MCF 10A (cell line): ENCODE measurements around the gene USHBP1. TPM values are rescaled to one million over a fixed set of nuclear protein-coding genes. Genes with fewer than 3 reads are reported as not detected.

Source experiments
- BruUV-seq: library from RNA; stranded (reverse); fragments of 400-500 nt; replicated peaks from 2 replicates; lab custom pipeline; 2021; lab: Mats Ljungman, UMichigan
- CTCF ChIA-PET: fragments of 300-600 bp; sonication (Branson Sonifier 250); formaldehyde crosslinking; extraction: SDS; loops from one replicate; lab custom pipeline; 2021; ENCODE audit warnings: antibody characterized with exemption, inconsistent platforms; lab: Yijun Ruan, JAX
- POLR2A ChIA-PET: fragments of 300-600, 350-650 bp; sonication (Branson Sonifier 250); formaldehyde crosslinking; extraction: SDS; loops from one replicate; lab custom pipeline; 2020; ENCODE audit warnings: antibody characterized with exemption, inconsistent platforms; lab: Yijun Ruan, JAX
- DNase-seq: peaks from one replicate; pipeline ENCODE4 v3.0.0-alpha.2; 2018; ENCODE audit not compliant: unreplicated experiment
- H3K27ac Mint-ChIP-seq: one replicate; pipeline ENCODE4 v1.8.0; 2022; ENCODE audit warnings: mild to moderate bottlenecking, low read depth, mixed read lengths; ENCODE audit not compliant: unreplicated experiment
- H3K27me3 Mint-ChIP-seq: one replicate; pipeline ENCODE4 v1.8.0; 2022; ENCODE audit warnings: mixed read lengths; ENCODE audit not compliant: insufficient read depth, unreplicated experiment
- H3K36me3 Mint-ChIP-seq: one replicate; pipeline ENCODE4 v1.8.0; 2022; ENCODE audit warnings: mild to moderate bottlenecking, moderate library complexity, mixed read lengths; ENCODE audit not compliant: insufficient read depth, unreplicated experiment
- H3K4me1 Mint-ChIP-seq: one replicate; pipeline ENCODE4 v1.8.0; 2022; ENCODE audit warnings: mixed read lengths; ENCODE audit not compliant: insufficient read depth, unreplicated experiment
- H3K4me3 Mint-ChIP-seq: one replicate; pipeline ENCODE4 v1.8.0; 2022; ENCODE audit warnings: mild to moderate bottlenecking, moderate library complexity, mixed read lengths; ENCODE audit not compliant: unreplicated experiment
- H3K9me3 Mint-ChIP-seq: one replicate; pipeline ENCODE4 v1.8.0; 2022; ENCODE audit warnings: mixed read lengths; ENCODE audit not compliant: unreplicated experiment
- intact Hi-C: fragments of 100-400 bp; cut with micrococcal nuclease; formaldehyde crosslinking; loops from 2 replicates; pipeline ENCODE4 v1.14.1; 2022
- total RNA-seq: library from RNA; stranded (reverse); gene quantifications from 2 replicates; pipeline ENCODE4 v1.2.3, GENCODE V29; 2022
- TF ChIP-seq, protein P1 (sequence below): fragments of 200-600 bp; IDR thresholded peaks from one replicate; pipeline ENCODE4 v1.8.0; 2022; ENCODE audit warnings: antibody characterized with exemption, mild to moderate bottlenecking; ENCODE audit not compliant: unreplicated experiment

The USHBP1 gene
- total RNA-seq, 1 experiment from 2014 or later, result not detected

DNA sequence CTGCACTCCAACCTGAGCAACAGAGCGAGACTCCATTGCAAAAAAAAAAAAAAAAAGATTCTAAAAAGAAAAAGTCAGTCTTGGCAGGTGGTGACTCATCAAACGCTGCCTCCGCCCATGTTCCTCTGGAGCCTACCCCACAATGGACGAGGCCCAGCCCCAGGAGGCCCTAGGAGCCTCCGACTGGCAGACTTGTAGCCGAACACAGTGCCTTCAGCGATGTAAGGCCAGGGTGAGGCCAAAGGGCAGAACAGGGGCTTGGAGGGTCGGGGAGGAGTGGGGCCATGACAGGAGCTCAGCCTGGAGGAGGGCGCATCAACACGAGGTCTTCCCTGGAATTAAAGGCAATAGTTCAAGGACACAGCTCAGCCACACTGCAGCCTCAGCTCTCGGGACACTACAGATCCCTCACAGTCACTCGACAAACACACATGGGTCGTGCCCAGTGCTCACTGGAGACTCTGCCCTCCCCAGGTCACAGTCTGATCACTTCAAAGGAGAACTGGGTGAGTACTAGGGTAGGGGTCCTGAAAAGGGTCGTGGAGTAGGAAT lies 44.3 kb downstream of the USHBP1 start:
- Mint-ChIP-seq H3K9me3 (no peaks in the 10 kb centered on the region), H3K4me3 (peak overlapping the region; percentile 12), H3K27ac (no peak overlapping the region), H3K4me1 (no peaks in the 10 kb centered on the region), H3K27me3 (no peaks in the 10 kb centered on the region), H3K36me3 (peaks cover 39% of the 10 kb centered on the region)
- no TSS peak for BruUV-seq
- DNase-seq, result peak; percentile 88
- ChIA-PET POLR2A (interaction anchor here (0.6 to 2.9 kb wide), 6 partner anchors 10 to 87 kb away, joined by 3 to 9 read pairs (median 3); partner anchors contain the start of gene BABAM1), CTCF (interaction anchor here (0.5 to 0.7 kb wide), 2 partner anchors 40 to 334 kb away, joined by 3 to 4 read pairs; no protein-coding TSS in a partner anchor)
- TF ChIP-seq, protein P1, sequence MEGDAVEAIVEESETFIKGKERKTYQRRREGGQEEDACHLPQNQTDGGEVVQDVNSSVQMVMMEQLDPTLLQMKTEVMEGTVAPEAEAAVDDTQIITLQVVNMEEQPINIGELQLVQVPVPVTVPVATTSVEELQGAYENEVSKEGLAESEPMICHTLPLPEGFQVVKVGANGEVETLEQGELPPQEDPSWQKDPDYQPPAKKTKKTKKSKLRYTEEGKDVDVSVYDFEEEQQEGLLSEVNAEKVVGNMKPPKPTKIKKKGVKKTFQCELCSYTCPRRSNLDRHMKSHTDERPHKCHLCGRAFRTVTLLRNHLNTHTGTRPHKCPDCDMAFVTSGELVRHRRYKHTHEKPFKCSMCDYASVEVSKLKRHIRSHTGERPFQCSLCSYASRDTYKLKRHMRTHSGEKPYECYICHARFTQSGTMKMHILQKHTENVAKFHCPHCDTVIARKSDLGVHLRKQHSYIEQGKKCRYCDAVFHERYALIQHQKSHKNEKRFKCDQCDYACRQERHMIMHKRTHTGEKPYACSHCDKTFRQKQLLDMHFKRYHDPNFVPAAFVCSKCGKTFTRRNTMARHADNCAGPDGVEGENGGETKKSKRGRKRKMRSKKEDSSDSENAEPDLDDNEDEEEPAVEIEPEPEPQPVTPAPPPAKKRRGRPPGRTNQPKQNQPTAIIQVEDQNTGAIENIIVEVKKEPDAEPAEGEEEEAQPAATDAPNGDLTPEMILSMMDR, result no peak
- intact Hi-C loops, result loop anchor here (10.0 kb wide), 1 partner anchor 145 kb away; the partner anchor contains the start of genes HAUS8 and MYO9B

DNA sequence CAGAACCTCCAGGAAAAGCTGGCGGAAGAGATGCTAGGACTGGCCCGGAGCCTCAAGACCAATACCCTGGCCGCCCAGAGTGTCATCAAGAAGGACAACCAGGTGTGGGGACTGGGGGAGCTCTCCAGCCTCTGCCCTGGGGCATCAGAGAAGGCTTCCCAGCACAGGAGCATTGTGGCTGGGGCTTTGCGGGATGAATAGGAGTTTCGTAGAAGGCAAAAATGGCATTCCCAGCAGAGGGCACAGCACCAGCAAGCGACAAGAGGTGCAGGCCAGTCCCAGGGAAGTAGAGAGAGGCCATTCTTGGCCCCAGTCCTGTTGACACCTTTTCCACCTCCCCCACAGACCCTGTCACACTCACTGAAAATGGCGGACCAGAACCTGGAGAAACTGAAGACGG lies 45.3 kb downstream of the USHBP1 start:
- CTCF ChIA-PET, result no interaction called here
- H3K9me3 Mint-ChIP-seq, result no peaks in the 10 kb centered on the region
- peaks cover 39% of the 10 kb centered on the region for H3K36me3 Mint-ChIP-seq
- intact Hi-C loops, result no loop called here
- TF ChIP-seq, protein P1, result no peak
- H3K4me1 Mint-ChIP-seq, result no peaks in the 10 kb centered on the region
- BruUV-seq, result no TSS peak
- H3K27me3 Mint-ChIP-seq, result no peaks in the 10 kb centered on the region
- no peak for DNase-seq
- POLR2A ChIA-PET, result interaction anchor here (0.9 to 2.9 kb wide), 2 partner anchors 24 to 48 kb away, joined by 3 to 9 read pairs; partner anchors contain the start of gene BABAM1
- H3K4me3 Mint-ChIP-seq, result no peak overlapping the region
- peak overlapping the region; percentile 12 for H3K27ac Mint-ChIP-seq

DNA sequence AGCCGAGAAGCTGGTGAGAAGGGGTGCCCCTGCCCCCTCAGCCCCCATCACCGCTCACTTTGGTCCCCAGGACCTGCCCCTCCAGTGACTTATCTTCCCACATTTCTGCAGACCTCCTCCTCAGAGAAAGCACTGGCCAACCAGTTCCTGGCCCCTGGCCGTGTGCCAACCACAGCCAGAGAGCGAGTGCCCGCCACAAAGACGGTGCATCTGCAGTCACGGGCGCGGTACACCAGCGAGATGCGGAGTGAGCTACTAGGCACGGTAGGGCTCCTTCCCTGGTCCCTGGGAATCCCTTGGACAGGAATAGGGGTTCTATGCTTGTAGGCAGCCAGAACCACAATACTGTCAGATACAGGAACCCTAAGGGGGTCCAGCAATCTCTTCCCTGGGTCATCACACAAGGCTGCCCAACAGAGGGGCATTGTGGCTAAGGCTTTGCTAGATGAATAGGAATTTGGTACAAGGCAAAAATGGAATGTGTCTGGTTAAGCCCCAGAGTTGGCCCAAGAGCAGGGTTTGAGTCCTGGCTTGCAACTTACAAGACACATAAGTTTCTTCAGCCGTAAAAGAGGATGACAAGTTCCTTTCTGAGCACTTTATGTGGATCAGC lies 48.4 kb downstream of the USHBP1 start:
- Mint-ChIP-seq H3K9me3 (no peaks in the 10 kb centered on the region), H3K36me3 (peaks cover 52% of the 10 kb centered on the region), H3K27ac (peak overlapping the region; percentile 98), H3K27me3 (no peaks in the 10 kb centered on the region), H3K4me1 (no peaks in the 10 kb centered on the region), H3K4me3 (peak overlapping the region; percentile 80)
- intact Hi-C loops, result no loop called here
- ChIA-PET CTCF (interaction anchor here (0.5 to 0.9 kb wide), 5 partner anchors 10 to 1106 kb away, joined by 3 to 4 read pairs (median 3); partner anchors contain the start of genes HAUS8 and MYO9B), POLR2A (interaction anchor here (0.6 to 2.7 kb wide), 13 partner anchors 7 to 1173 kb away, joined by 3 to 36 read pairs (median 5); partner anchors contain the start of genes BABAM1, MRPL34, MYO9B and OCEL1)
- BruUV-seq, result TSS peak; percentile 63
- TF ChIP-seq, protein P1, result no peak
- no peak for DNase-seq
